GM21529 (cell line): ENCODE measurements around the gene GLA.
A peak's percentile ranks its signal among the peaks of the same experiment; 100 is the strongest.

Experiments
- ATAC-seq: cut with Tn5 transposase; IDR thresholded peaks from one replicate; pipeline ENCODE4 v1.9.1; 2021; ENCODE audit not compliant: unreplicated experiment

Gene GLA

DNA sequence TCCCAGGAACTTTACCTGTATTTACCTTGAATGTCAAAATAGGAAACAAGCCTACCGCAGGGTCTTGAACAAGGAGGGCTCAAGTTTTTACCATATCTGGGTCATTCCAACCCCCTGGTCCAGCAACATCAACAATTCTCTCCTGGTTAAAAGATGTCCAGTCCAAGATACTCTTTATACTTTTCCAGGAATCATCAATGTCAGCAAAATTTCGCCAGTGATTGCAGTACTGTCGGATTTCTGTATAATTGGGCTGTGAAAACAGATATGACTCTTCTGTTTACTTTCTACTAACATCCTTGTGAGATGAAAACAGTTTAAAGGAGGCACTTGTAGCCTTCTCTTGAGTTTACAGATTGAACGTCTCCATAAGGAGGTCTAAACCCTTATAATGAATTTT, 9.0 kb downstream of the GLA start:
- no peak for ATAC-seq

DNA sequence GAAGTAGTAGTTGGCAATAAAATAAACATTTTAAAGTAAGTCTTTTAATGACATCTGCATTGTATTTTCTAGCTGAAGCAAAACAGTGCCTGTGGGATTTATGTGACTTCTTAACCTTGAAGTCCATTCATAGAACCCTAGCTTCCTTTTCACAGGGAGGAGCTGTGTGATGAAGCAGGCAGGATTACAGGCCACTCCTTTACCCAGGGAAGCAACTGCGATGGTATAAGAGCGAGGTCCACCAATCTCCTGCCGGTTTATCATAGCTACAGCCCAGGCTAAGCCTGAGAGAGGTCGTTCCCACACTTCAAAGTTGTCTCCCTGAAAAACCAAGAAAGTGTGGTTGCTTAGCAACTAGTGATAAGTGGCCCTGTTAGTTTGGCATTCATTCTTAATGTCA, 9.9 kb downstream of the GLA start:
- no peak for ATAC-seq

DNA sequence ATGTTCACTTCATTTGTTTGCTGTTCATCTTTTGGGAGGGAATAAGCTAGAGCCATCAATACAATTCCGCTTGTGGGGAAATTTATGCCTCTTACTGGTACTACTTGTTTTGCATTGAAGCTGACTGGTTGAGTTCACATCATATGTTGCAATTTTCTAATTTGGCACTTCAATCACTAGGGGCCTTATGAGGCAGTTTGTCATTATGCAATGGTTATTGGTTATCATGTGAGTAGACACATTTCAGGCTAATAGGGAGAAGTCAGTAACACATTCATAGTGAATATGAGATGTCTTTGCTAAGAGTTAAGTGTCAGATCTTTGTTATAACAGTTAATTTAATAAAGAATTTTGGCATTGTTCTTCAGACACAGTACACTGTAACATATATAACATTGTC, 11.9 kb downstream of the GLA start:
- no peak for ATAC-seq

DNA sequence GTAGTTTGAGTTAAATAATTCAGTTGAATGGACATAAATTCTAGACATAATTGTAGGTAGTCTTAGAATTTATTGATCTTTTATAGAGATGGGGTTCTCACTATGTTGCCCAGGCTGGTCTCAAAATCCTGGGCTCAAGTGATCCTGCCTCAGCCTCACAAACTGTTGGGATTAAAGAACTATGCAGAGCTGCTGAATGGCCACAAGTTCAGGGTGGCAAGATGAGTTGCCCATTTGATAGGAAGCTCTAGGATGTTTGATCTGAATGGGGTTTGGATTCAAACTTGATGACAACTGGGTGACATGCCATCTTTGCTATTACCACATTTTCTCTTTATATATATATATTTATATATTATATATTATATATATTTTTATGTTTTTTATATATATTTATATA, 13.4 kb downstream of the GLA start:
- ATAC-seq, result no peak

DNA sequence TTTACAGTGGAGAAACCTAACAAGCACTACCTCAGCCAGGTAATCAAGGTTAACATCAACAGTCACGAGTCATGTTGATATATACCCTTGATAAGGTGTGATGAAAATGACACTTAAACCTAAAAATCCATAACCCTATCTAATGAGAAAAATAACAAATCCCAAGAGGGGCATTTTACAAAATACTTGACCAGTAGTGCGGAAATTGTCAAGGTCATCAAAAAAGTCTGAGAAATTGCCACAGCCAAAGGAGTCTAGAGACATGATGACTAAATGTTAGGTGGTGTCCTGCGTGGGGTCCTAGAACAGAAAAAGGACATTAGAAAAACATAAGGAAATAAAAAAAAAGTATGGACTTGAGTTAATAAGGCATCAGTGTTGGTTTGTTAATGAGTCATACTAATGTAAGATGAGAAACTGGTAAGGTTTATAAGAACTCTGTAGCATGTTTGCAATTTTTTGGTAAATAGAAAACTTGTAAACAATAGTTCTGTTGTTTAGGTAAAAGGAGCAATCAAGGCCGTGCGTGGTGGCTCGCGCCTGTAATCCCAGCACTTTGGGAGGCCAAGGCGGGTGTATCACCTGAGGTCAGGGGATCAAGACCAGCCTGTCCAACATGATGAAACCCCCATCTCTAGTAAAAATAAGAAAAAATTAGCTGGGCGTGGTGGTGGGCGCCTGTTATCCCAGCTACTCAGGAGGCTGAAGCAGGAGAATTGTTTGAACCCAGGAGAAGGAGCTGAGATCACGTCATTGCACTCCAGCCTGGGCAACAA, 14.0 kb downstream of the GLA start:
- no peak for ATAC-seq

DNA sequence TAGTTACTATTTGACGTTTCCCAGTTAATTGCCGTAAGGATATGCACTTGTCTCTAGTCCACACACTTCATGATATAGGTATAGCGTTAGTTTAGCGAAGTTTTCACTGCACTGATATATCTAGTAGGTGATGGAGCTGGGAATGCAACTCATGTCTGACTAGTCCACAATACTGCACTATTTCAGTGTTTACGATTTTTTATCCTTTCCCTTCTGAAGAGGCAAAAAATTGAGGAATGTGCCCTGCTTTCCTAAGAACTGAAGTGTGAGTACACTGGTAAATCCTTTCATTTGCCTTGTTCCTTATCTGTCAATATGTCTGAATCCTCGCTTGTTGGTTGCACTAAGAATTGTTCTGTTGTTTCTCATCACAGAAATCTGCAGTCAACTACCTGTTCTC, 15.9 kb downstream of the GLA start:
- no peak for ATAC-seq

DNA sequence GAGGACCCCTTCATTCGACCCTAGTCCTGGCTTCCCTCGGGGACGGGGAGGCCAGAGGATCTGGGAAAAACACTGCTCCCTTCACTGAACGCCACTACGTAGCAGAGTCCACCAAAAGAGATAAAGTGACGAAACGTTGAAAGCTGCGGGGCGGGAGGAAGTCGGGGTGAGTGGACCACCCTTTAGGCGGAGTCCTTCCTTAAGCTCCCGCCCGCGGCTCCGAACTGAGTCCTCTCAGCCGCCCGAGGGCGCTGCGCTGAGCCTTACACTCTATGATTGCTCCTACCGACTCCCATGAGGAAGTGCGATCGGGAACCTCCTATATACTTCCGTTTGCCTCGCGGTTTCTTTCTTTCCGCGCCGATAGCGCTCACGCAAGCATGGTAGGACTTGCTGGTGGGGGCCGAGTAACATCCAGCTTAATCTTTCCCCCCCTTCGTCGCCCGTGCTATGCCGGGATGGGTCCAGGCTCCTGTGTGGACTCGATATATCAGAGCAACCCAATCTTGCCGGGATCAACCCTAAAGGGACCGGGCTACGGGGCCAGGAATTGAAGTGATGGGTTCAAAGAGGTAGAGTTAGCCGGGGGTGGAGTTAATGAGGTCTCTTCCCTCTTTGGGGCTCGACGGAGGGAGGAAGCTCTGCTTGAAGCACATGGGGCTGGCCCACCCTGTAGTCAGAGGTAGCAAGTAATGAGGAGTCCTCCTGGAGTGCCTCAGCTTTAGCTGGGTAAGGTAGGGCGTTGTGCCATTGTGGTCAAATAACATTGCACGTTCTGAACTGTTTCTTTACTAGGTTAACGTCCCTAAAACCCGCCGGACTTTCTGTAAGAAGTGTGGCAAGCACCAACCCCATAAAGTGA, 16.8 kb downstream of the GLA start, which contains the start of gene RPL36A:
TSS of gene RPL36A (plus strand) at position 348 of the 862 bp plus-strand sequence. CDS start at position 381, 33 bp downstream.
- peak; percentile 75 for ATAC-seq

DNA sequence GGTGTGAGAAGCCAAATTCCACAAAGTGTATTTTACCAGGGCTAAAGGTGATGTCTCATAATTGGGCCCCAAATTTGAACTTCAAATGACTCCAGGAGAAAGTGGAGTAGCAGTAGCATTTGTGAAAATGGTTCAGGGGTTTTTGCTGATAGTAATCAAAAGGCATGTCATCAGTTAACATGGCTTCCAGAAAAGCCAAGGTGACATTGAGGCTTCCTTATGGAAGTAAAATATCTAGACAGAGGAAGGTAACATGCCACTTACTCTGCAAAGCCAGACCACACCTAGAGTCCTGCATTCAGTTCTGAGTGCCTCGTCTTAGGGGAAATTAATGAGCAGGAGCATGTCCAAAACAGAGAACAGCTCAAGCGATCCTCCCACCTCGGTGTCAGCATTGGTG, 19.1 kb downstream of the GLA start:
- ATAC-seq, result no peak

DNA sequence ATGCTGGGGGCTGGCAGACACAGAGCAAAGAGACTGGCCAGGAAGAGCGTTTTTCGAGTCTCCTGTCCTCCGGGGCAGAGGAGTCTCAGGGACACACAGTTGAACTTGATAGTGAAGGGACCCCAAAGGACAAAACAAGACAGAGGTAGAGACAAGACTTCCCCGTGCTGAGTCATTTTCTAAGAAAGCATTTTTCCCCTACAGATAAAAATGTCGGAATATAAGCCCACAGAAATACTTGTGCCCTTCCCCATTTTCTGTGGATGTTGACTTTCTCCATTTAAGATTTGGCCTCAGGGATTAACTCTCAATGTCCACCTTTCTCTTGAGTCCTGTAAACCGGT, 21.2 kb downstream of the GLA start:
- peak; percentile 0 for ATAC-seq

DNA sequence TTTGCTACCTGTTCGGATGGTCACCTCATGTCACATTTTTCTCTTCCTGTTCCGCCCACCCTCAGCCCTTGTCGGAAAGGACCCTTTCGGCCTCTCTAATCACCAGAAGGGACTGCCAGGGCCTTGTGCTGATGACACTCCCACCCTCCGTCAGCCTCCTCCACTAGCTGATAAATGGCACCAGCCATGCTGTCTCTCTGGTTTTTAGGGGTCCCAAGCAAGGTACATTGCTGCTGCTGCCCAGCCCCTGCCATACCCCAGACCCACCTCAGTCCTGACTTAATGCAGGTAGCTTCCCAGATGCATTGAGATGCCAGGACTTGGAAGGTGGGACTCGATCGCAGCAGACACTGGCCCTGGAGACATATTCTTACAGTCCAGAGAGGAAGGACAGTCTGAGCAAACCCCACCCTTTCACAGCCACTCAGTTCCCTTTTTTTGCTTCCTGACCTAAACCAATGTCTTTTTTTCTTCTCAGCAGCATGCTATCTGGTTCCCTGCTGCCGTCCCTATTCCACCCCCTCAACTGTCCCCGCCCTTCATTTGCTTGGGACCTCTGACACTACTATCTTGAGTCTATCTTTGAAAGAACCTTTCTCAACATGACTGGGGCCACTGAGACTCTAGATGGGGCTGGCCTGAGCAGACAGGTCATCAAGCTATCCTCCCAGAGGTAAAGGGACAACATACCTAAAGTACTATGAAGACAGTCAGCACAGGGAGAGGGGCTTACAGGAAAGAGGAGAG, 21.8 kb downstream of the GLA start, which contains the start of gene BTK:
TSS of gene BTK (minus strand) at position 397 of the 747 bp plus-strand sequence. CDS start 10,907 bp downstream, outside the sequence.
- ATAC-seq, result peak; percentile 66

DNA sequence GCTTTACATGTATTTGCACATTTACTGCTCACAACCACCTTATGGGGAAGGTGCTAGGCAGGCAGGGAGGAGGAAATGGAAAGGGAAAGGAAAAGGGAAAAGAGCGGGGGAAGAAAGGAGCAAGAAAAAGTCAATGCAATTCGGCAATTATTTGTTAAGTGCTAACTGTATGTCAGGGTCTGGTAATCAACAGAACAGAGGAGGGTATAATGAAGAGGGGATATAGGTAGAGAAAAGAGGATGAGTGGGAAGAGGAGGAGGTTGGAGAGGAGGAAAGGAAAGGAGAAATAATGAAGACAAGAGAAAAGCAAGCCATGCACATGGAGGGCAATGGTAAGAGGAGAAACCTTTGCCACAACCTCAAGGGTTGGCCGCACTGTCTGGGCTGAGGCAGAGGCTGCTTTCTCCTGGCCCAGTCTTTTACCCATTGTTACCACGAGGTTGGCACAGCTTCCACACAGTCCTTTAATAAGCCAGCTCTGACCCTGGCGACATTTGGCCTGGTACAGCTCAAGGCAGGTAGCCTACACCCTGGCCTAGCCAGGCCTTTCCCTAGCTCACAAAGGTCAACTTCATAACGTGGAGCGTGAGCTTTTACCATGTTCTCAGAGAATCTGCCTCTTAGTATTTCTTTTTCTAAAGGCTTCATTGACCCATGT, 22.6 kb downstream of the GLA start:
- ATAC-seq, result no peak

DNA sequence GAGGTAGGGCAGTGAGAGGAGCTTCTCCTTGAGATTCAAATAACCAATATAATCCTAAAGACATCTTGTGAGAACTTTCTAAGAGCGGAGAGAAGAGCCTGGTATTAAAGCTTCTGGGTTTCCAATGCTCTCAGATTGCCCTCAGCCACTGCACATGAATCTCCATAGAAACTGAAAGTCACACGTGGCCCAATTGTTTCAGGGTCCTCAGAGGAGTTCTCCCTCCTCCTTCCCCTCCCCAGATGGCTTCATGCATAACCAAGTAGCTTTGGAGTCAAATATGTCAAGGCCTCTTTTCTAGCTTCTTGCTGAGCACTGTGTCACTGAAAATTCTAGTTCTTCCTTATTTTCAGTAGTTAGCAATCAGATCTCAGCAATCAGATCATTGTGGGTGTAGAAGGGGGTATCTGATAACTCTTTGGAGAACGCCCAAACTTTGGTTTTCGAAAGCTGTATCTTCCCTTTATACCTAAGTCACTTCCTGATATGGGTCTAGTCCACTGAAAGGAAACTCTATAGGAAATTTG, 24.0 kb downstream of the GLA start:
- peak; percentile 74 for ATAC-seq

DNA sequence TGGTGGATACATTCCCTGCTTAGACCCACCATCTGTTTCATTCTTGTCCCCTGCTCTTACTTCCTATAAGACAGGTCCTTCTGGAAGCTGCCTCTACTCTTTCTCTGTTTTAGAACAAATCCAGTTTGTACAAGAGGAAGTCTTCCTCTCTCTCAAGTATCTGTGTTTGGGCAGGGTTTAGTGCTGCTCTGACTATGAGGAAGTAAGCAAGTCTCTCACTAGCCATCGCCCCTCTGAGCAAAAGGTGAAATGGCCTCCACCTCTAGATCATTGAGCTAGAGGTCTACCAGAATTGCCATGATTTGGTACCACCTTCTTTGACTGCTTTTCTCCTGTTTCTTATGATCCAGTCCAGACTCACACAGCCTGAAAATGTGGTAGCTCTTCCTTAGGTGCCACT, 30.2 kb downstream of the GLA start:
- ATAC-seq, result no peak

DNA sequence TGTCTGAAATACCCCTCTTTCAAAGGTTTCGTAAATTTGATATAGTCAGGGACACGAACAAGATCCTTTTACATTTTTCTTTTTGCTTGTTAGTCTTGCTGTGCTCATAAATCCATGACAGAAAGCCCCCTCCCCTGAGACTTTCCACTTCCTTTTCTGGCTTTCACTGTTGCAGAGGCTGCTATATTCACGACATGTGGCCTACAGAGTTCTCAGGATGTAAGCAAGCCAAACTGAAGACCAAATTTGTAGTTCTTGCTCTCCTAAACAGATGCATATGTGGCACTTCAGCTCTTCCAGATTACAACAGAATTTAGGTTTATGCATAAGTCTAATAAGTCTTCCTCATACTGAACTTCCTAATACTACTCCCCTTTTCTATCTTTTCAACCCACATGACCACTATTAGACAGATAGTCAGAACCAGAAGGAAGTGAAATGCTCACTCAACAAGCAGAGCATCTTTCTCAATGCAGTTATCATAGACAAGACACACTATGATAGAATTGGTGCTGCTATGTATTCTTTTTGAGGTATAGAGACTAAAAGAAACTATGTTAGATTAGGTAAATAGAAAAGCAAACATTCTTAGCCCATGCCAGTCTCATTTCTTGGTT, 36.7 kb downstream of the GLA start:
- ATAC-seq, result peak; percentile 79

DNA sequence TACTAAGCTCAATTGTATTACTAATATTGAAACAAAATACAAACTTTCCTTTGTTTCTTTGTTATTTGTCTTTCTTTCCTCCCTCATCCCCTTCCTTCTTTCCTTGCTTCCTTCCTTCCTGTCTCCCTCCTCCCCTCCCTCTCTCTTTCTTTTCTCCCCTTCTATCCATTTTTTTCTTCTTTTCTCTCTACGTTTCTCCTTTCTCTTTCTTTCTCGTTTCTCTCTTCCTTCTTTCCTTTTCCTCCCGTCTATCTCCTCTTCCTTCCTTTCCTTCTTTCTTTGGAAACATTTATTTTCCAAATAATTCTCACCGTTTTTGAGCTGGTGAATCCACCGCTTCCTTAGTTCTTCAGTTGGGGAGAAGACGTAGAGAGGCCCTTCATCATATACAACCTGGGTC, 38.0 kb downstream of the GLA start:
- ATAC-seq, result no peak

DNA sequence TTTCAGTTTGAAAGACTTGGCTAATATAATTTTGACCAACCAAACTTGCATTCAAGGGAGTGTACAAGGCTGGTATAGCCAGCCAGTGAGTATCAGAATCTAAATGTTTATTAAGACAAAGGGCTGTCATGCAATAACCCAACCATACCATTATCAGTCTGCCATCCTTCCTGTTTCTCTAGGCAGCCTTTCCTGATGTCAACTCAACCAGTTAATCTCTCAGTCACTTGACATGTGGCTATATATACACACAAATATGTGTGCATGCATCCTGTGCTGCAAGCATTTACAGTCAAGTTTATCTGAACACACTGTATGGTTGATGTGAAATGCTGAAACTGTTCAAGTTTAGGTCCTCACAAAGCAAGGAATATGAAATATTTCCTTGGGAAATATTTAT, 38.9 kb downstream of the GLA start:
- no peak for ATAC-seq

DNA sequence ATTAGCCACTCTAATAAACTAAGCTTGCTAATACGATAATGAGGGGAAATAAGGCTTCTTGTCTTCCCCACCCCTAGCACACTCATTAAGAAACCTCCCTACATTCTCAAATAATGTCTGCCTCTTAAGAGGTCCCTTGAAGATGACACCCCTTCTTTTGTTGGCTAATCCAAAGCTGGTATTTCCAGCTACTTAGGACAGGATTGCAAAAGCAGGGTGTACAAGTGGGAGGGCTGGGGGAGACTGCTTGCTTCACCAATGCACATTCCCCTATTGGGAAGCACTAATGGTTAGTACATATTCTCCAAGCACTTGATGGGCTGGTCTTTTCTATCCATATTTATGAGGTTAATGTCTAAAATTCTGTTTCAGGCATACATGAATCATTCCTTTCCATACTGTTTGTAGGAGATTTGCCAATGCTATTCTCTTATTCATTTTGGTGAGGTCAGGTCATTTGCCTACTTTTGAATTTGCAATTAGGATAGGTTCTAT, 42.4 kb downstream of the GLA start:
- ATAC-seq, result no peak

DNA sequence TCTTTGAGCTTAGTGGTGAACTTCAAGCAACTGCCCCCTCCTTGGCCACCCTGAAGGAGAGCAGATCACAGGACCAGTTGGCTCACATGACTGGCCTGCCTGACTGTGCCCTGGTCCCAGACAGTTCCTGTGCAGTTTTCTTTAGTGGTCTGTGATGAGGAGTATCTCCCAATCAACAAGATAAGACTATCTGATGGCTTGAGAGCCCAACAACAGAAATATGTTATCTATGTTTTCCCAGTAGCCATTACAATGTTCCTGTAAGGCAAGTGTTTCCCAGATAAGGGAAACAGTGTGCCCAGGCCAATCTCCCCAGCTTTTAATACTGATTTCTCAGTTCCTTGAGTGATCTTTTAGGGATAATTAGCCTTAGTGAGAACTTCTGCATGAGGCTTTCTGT, 45.0 kb downstream of the GLA start:
- no peak for ATAC-seq

DNA sequence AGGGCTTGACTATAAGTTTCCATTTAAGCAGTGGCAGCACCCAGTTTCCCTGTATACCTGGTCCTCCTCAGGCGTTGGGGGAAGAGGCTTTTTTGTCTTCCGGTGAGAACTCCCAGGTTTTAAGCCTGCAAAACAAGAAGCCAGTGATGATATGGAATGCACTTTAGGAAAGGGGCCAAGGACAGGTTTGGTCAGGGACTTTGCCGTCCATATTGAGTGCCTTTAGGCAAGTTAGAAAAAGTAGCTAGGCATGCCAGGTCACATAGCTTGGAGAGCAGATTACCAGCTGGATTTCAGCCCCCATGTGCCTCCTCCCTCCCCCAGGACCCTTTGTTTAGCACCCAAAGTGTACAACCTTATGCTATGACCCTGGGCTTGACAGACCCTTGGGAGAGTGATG, 45.6 kb downstream of the GLA start:
- ATAC-seq, result no peak

DNA sequence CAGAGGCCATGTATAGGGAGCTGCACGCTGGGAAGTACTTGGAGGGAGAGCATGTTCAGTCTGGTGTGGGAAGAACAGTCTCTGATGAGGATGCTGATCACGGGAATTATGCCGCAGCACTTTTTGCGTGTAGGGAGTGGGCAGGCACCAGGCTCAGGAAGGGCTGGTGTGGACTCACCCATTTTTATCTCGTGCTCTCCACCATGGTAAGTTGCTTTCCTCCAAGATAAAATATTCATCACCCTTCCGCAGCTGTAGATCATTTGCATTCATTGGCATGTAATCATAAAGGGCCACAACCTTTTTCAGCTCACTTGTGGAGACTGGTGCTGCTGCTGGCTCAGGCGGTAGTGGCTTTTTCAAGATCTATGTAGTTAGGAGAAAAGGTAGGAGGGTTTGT, 47.3 kb downstream of the GLA start:
- ATAC-seq, result no peak
